HG03139 (cell line): ENCODE results near the gene MAPK12.

Experiments used
- ATAC-seq: cut with Tn5 transposase; IDR thresholded peaks from one replicate; pipeline ENCODE4 v1.9.1; 2021; ENCODE audit not compliant: unreplicated experiment

The MAPK12 gene

DNA sequence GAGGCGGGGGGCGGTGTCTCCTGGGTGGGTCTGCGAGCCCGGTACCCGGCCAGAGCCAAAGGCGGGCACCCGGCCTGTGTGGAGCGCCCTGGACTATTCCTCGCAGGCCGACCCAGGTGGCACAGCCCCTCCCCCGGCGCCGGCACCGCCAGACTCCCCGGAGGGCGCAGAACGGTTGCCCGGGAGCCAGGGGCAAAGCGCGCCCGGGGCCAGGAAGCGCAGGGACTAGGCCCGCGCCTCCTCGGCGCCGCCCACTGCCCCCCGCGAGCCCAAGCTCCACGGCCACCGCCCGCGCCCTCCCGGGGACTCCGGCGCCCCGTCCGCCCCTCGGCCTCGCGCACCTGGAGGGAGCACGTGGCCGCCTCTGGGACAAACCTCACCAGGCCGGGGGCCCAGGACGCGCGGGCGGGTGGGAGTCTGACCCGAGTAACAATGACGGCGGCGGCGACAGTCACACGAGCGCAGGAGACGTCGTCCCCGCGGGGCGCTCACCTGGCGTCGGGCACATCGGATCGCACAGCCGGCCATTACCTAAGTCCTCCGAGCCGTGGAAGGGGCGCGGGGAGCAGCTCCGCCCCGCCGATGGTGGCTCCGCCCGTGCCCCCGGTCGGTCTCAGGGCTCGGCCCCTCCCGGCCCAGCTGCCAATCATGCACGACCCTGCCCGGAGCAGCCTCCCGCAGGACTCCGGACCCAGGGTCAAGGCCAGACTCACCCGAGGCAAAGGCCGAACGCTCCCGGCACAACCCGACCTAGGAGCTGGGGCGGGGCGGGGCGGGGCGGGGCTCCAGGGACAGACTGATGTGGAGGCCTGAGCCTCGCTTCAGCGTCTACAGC lies 38.5 kb upstream of the MAPK12 start:
- no peak for ATAC-seq

DNA sequence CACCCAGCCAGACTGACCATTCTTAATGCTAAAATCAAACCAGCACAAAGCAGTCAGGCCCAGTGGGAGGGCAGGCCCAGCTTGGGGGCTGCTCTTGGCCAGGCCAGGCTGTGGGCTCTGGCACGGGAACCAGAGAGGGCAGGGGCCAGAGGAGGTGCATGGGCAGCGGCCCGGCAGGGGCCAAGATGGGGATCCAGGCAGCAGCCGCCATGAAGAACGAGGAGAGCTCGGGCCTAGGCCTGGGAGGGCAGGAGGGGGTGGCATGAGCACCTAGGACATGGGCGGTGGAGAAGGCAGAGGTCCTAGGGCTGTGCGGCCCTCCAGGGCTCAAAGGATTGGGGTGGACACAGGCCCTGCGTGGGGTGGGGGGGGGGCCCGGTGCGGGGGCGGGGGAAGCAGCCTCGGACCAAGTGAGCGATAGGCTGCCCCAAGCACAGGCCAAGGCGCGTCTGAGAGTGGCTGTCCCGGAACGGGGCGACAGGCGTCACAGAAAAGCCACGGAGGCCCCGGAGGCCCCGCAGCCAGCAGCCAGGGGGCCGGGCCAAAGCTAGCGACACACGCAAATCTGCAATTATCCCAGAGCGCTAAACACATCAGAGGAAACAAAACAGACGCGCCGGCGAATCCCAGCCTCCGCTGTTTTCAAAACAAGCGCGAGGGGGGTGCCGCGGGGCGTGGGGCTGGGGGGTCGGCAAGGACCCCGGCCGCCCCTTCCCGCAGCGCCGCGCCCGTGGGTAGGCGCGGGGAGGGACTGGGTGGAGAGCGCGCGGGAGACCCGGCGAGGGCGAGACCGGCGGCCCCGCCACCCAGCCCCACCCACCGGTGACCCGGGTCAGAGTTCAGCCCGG lies 37.7 kb upstream of the MAPK12 start:
- no peak for ATAC-seq

GRCh38 chr22:50298266-50298637 lies 36.8 kb upstream of the MAPK12 start:
- ATAC-seq = no peak

- no peak for ATAC-seq
Measured at GRCh38 chr22:50297510-50298265, 36.2 kb upstream of the MAPK12 start.

GRCh38 chr22:50296658-50297490 lies 35.4 kb upstream of the MAPK12 start:
- ATAC-seq = no peak

DNA sequence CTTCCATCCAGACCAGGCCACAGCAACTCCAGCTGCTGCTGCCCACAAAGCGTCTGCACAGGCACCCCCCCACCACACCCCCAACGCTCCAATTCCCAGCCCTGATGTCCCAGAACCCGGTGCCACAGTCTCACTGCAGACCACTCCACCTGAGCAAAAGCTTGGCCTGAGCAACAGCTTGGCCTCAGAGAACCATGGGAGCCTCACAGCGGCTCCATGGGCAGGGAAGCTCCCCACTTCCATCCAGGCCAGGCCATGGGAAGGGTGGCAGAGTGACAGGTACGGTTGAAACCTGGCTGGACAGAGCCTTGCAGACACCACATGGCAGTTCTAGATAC lies 32.8 kb upstream of the MAPK12 start:
- ATAC-seq = no peak

GRCh38 chr22:50293441-50294318 lies 32.2 kb upstream of the MAPK12 start:
- ATAC-seq = no peak

DNA sequence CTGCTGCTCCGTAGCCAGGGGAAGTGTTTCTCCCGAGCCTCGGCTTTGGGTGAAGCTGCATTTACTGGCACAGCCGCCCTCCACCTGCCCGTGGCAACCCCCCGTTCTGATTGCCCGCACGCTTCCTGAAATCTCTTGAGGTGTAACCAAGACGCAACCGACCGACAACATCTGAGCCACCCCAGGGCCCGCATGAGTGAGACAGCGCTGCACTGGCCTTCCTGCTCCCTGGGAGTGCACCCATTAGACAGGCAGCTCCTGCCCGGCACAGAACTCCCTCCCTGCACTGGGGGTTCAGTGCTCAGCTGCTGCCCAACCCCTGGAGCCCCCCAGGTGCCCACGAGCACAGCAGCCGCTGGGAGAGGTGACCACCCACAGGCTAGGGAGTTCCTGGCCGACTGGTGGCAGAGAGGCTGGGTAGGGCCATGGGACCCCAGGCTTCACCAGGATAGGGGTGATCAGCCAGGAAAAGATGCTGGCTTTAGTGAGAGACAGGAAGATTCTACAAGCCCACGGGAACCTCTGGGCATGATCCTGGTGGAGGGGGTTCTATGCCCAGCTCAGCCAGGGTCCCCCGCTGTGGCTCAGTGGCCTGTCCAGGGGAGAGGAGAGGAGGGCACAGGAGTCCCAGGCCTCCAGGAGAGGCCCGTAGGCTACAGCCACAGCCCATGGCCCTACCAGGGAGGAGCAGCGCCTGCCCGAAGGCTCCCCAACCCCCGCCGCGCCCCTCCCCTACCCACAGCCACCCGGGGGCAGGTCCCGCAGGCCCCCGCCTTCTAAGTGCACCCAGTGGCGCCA lies 31.4 kb upstream of the MAPK12 start:
- ATAC-seq = no peak

DNA sequence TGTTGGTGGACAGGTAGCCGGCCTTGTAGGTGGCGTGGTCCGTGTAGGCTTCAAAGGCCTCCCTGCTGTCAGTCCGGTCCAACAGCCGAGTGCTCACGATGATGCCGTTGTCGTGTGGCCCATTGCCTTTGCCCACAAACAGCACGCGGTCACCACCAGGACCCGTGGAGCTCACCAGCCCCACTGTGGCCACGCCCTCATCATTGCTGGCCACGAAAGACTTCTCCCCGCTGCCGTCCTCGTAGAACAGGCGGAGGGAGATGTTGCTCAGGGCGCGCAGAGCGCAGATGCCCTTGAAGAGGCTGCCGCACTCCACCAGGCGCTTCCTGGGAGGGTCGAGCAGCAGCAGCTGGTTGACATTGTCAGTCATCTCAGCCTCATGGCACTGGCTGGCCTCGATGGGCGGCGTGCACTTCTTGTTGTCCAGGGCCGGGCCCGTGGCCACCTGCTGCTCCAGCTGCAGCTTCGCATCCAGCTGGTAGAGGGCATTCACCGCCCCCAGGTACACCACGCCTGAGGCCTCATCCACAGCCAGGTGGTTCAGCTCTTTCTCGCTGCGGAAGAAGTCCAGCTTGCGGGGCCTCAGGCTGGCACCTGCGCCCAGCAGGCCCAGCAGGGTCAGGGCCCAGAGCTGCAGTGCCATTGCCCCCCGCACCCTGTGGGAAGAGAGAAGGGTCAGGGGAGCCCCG lies 28.6 kb upstream of the MAPK12 start:
- ATAC-seq = no peak

- ATAC-seq = no peak
Measured at GRCh38 chr22:50289151-50289941, 27.9 kb upstream of the MAPK12 start.

GRCh38 chr22:50287731-50288130 lies 26.2 kb upstream of the MAPK12 start:
- ATAC-seq = no peak

DNA sequence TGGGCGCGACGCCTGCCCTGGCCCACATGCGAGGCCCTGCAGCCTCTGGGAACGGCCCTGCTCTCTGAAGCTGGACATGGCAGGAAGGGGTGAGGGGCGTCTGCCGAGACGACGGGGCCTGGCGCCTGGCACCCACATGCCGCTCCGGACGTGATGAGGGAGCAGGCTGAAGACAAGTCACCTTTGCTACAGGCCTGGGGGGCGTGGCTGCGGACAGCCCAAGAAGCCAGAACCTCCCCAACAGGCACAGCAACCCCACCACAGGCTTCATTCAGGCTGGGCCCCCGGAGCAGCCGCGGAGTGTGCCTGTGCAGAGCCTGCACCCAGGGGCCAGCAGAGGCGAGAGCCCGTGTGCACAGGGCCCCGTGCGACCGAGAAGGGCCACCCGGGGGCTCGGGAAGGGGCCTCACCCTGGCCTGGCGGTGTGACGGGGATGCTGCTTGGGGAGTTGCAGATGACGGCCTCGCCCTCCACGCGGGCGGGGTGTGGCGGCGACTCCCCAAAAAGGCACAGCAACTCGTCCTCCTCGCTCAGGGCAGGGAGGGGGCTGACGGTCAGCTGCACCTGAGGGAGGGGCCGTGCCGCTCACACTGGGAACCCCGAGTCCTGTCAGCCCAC lies 25.3 kb upstream of the MAPK12 start:
- ATAC-seq = no peak

- ATAC-seq = no peak
Measured at GRCh38 chr22:50286275-50286674, 24.8 kb upstream of the MAPK12 start.

DNA sequence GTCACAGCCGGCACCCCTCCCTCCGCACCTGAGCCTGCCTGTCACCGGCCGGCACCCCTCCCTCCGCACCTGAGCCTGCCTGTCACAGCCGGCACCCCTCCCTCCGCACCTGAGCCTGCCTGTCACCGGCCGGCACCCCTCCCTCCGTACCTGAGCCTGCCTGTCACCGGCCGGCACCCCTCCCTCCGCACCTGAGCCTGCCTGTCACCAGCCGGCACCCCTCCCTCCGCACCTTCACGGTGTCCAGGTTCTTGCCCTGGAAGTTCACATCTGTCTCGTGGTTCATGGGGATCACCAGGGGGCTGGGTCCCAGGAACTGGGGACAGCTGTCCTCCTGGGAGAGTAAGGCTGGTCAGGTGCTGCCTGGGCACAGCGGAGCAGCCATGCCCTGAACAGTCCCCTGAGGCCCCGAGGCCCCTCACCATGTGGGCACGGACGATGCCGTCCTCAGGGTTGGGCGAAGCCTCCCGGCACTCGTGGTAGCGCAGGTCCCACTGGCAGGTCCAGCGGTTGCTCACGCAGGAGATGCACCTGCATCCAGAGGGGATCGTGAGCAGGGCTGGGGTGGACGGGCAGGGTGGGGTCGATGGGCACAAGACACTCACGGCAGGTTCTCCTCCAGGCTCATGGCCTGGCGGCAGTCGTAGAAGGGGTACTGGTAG lies 24.2 kb upstream of the MAPK12 start:
- ATAC-seq = no peak

GRCh38 chr22:50284479-50284878 lies 23.0 kb upstream of the MAPK12 start:
- ATAC-seq = no peak

DNA sequence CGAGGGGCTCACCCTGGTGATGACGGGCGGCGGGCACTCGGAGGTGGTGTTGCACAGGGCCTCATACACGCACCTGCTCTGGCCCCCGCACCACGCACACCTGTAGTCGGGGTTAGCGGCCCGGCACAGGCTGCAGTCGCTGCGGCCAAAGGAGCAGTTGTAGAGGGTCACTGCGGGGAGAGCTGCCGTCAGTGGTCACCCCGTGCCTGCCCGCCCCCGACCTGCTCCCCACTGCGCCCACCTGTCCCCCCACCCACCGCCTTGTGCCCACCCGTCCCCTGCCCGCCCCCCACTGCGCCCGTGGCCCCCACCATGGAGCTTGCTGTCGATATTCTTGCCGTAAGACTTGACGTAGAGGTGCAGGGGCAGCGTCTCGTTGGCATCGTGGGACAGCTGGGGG lies 22.3 kb upstream of the MAPK12 start:
- ATAC-seq = no peak
